GM06990 (cell line): ENCODE data around the gene PPP4R4.
"Not testable (repeated sequence)": the region's sequence is repeated elsewhere in the genome, so short reads cannot be mapped to it uniquely, and the experiment has no call there.

Experiments
- DNase-seq: peaks from one replicate; pipeline ENCODE4 v3.0.0-alpha.2; 2011; ENCODE audit not compliant: insufficient read length; ENCODE audit errors: extremely low read depth
- H3K27me3 ChIP-seq: replicated peaks from 2 replicates; pipeline ENCODE4 v1.6.0; 2011; ENCODE audit warnings: low read length; ENCODE audit not compliant: control insufficient read depth, insufficient read depth
- H3K36me3 ChIP-seq: 2 replicates; pipeline ENCODE4 v1.5.1; 2011; ENCODE audit warnings: low read length; ENCODE audit not compliant: control insufficient read depth, insufficient read depth
- H3K4me3 ChIP-seq: replicated peaks from 2 replicates; pipeline ENCODE4 v1.5.1; 2011; ENCODE audit warnings: low read depth, mild to moderate bottlenecking, control low read depth, low read length
- TF ChIP-seq, protein P1 (sequence below): IDR thresholded peaks from 2 replicates; pipeline ENCODE4 v1.5.1; 2011; ENCODE audit warnings: low read length, control low read depth, mild to moderate bottlenecking, inconsistent platforms; ENCODE audit not compliant: insufficient read depth, poor library complexity, severe bottlenecking

PPP4R4 gene

DNA sequence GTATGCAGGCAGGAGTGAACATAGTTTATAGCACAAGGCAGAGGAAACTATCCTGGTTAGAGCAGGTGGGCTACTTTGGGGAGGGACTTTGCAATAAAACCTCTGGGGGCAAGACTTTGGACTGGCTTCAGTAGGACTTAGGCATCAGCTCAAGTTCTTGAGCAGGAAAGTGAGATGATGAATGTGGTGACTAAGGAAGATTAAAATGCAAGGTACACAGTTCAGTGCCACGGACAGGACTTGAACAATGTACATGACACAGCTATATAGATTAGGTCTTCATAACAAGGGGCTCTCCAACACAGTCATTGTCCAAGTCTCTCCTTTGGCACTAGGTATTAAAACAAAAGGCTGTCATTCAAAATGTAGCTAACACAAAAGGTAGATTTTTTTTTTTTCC is 21.4 kb upstream of the PPP4R4 start:
- TF ChIP-seq, protein P1, sequence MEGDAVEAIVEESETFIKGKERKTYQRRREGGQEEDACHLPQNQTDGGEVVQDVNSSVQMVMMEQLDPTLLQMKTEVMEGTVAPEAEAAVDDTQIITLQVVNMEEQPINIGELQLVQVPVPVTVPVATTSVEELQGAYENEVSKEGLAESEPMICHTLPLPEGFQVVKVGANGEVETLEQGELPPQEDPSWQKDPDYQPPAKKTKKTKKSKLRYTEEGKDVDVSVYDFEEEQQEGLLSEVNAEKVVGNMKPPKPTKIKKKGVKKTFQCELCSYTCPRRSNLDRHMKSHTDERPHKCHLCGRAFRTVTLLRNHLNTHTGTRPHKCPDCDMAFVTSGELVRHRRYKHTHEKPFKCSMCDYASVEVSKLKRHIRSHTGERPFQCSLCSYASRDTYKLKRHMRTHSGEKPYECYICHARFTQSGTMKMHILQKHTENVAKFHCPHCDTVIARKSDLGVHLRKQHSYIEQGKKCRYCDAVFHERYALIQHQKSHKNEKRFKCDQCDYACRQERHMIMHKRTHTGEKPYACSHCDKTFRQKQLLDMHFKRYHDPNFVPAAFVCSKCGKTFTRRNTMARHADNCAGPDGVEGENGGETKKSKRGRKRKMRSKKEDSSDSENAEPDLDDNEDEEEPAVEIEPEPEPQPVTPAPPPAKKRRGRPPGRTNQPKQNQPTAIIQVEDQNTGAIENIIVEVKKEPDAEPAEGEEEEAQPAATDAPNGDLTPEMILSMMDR: no peak
- Histone ChIP-seq H3K36me3 (no peaks in the 10 kb centered on the region), H3K27me3 (peaks cover 1% of the 10 kb centered on the region; the same call in 1 of the 2 replicates), H3K4me3 (no peak overlapping the region)
- no peak for DNase-seq

DNA sequence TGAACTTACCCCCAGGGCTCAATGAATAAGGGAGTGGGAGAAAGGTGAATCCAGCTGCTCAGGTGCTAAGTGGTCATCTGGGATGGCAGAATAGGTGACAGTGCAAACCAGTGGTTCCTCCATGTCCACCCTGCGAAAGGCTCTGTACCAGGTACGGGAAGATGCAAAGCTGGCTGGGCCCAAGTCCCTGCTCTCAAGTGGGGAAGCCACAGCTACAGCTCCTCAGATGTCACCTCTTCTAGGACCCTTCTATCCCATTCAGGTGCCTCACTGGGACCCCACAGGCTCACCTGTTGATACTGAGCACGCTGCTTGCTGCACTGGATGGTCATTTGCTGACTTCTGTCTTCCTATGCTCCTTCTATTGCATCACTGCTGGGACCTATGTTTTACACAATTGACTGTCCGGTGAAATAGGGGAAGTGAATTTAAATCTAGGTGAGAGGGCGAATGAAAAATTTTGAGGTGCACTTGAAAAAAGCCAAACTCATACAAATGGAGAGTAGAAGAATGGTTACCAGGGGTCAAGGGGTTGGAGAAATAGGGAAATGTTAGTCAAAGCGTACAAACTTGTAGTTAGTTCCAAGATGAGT is 20.3 kb upstream of the PPP4R4 start:
- H3K36me3 ChIP-seq: no peaks in the 10 kb centered on the region
- H3K4me3 ChIP-seq: no peak overlapping the region
- DNase-seq: no peak
- TF ChIP-seq, protein P1: no peak
- H3K27me3 ChIP-seq: peaks cover 1% of the 10 kb centered on the region; the same call in 1 of the 2 replicates

DNA sequence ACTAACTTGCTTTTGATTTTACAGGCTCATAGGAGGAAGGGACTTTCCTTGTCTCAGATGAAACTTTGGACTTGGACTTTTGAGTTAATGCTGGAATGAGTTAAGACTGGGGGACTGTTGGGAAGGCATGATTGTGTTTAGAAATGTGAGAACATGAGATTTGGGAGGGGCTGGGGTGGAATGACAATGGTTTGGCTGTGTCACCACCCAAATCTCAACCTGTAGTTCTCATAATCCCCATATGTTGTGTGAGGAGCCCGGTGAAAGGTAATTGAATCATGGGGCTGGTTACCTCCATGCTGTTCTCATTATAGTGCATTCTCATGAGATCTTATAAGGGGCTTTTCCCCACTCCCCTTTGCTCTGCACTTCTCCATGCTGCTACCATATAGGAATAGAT is 18.0 kb upstream of the PPP4R4 start:
- not testable (repeated sequence) for H3K4me3 ChIP-seq, DNase-seq, H3K27me3 ChIP-seq, H3K36me3 ChIP-seq

DNA sequence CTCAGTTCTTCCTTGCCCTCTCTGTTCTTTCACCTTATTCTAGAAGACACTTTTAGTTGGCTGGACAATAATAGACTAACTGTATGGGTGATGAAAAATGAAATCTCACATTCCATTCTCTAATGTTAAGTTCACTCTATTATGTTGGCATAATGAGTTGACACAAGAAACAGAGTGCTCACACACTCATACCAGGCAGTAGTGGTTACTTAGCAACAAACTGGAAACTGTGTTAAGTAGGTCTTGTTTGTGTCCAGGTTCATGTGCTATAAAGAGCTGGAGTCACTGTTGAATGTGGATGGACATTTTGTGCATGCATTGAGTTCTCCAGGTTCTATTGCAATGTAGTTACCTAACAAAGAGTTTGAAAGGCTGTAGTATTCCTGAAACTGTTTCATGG is 16.9 kb upstream of the PPP4R4 start:
- no peaks in the 10 kb centered on the region for H3K36me3 ChIP-seq

GRCh38 chr14:94158239-94158883 is 15.8 kb upstream of the PPP4R4 start:
- Histone ChIP-seq H3K27me3 (peaks cover 1% of the 10 kb centered on the region; the same call in 1 of the 2 replicates), H3K4me3 (no peak overlapping the region), H3K36me3 (no peaks in the 10 kb centered on the region)
- DNase-seq: no peak
- TF ChIP-seq, protein P1: no peak

More for the DNA sequence above, 16.9 kb upstream of the PPP4R4 start:
- Histone ChIP-seq H3K27me3 (peaks cover 1% of the 10 kb centered on the region; the same call in 1 of the 2 replicates), H3K4me3 (no peak overlapping the region)
- DNase-seq: no peak
- TF ChIP-seq, protein P1: no peak

- H3K4me3 ChIP-seq: no peak overlapping the region
- 0 out of 2 replicates have a peak, but pooled peaks cover 1% of the 10 kb centered on the region for H3K27me3 ChIP-seq
- TF ChIP-seq, protein P1: no peak
- no peak for DNase-seq
- no peaks in the 10 kb centered on the region for H3K36me3 ChIP-seq
These were observed 13.1 kb upstream of the PPP4R4 start for GRCh38 chr14:94161058-94161457.
